Stimulated activated CD4-positive, alpha-beta T cell treated with anti-CD3 and anti-CD28 coated beads, Interleukin-15, amount 100 ng/mL, for 24 hours (primary cell): ENCODE results near the gene IFNAR1.
"Not testable (repeated sequence)": the region's sequence is repeated elsewhere in the genome, so short reads cannot be mapped to it uniquely, and the experiment has no call there.

Experiments used
- DNase-seq: peaks from one replicate; pipeline ENCODE4 v3.0.0-alpha.2; 2020

IFNAR1 gene

DNA sequence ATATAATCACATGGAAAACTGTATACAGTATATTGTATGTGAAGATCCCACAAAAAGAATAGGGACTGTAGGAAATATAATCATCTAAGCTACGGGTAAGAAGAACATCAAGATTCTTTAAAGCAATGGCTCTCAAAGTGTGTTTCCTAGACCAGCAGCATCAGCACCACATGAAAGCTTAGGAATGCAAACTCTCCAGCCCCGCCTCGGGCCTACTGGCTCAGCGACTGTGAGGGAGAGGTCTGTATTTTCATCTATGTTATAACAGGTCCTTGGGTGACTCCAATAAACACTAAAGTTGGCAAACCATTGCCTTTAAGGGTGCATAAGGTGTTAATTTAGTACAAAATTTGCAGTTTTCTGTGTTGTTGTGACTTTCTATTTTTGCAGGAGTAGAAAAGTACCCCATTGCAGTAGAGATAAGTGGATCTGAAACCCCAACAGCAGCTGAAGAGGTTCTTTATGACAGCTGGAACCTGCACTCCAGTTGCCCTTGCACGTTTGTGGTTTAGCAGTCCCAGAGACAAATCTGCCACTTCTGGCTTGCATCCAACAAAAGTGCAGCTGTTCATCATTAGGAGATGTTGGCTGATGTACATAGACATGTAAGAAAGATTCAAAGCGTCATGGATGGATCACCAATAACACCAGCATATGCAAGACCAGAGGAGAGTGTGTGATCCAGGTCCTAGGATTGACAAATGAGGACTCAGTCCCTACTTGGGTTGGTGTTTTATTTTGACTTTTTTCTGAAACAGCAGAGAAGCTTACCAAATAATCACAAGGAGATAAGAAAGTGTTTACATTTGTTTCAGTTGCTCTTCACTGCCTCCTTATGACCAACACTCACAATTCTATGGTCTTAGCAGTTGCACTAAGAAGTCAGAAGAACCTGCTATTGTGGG is 15.9 kb upstream of the IFNAR1 start:
- DNase-seq: no peak

DNA sequence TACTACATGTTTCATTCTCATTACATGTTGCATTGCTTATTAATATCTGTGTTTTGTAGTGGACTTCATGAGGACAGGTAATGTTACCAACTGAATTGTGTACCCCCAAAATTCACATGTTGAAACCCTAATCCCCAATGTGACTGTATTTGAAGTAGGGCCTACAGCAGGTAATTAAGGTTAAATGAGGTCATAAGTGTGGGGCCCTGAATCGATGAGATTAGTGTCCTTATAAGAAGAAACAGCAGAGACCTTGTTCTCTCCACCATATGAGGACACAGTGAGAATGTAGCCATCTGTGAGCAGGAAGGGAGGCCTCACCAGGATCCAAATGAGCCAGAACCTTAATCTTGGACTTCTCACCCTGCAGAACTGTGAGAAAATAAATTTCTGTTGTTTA is 15.0 kb upstream of the IFNAR1 start:
- DNase-seq: no peak

DNA sequence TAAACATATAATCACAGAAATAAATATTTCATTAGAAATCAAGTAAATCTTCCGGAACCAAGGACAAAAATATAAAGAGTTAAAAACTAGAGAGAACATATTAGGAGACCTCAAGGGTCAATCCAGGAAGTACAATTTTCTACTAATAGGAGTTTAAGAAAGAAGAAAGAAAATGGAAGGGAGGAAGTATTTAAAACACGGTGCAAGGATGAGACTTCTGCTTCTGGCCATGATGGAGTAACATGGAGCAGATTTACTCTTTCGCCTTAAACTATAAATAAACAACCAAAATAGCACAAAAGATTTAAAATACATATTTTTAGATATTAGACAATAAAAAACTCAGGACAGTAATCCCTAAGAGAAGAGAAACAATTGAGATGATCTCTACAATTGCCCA is 12.6 kb upstream of the IFNAR1 start:
- no peak for DNase-seq

GRCh38 chr21:33313183-33313582 is 11.6 kb upstream of the IFNAR1 start:
- DNase-seq: no peak

GRCh38 chr21:33313611-33314010 is 11.2 kb upstream of the IFNAR1 start:
- no peak for DNase-seq

GRCh38 chr21:33314111-33314510 is 10.7 kb upstream of the IFNAR1 start:
- no peak for DNase-seq

GRCh38 chr21:33315946-33316710 is 8.6 kb upstream of the IFNAR1 start:
- no peak for DNase-seq

DNA sequence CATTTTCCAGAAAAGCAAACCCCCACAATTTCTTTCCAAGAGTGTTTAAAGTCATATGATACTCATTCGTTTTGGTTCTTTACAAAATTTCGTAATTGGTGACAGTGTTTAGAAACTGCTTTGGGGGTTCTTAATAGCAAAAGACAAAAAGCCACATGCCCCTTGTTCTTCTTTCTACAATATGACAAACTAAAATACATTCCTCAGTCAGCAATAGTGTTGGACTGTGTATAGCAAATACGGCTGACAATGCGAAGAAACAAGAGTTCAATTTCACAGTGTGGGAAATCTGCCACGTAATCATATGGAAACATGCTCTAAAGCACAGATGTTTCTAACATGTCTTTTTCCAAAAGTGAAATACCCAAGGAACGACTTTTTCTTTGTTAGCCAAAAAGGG is 7.6 kb upstream of the IFNAR1 start:
- no peak for DNase-seq

DNA sequence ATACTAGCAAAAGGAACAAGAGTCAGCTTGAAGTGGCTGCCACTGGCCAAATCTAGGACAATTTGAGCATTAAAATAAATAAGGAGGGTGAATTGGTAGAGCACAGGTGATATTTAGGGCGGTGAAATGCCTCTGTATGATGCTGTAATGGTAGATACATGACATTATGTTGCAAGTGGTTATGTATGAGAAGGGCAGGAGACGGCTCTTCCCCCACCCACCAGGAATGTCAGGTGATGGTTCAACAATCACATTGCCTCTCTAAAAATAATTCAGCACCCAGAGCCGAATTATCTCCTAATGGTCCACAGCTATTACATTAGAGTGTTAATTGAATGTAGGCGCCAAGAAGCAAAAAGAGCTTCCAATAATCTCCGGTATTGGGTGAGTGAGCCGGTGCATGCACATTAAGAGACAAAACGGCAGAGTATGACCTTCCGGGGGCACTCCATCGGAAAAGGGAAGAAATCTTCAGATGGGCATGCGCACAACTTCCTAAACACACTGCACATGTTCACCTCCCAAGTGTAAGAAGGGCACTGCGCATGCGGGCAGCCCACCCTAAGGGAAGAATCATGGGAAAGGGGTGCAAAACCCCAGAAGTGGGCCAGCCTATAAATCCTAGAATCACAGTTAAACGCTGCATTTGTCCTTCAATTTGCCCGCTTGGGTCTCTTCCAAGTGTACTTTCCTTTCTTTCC is 6.8 kb upstream of the IFNAR1 start:
- no peak for DNase-seq

DNA sequence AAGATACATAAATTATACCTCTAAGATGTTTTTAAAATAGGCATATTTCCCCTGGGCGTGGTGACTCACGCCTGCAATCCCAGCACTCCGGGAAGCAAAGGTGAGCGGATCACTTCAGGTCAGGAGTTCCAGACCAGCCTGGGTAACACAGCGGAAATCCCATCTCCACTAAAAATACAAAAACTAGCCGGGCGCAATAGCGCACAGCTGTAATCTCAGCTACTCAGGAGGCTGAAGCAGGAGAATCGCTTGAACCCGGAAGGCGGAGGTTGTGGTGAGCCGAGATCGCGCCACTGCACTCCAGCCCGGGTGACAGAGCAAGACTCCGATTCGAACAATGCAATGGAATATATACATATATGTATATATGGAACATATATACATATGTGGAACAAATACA is 3.8 kb upstream of the IFNAR1 start:
- not testable (repeated sequence) for DNase-seq

GRCh38 chr21:33323610-33324009 is 1.2 kb upstream of the IFNAR1 start:
- DNase-seq: not testable (repeated sequence)

GRCh38 chr21:33325222-33326067 is 675 bp downstream of the IFNAR1 start:
- DNase-seq: peak; percentile 77

DNA sequence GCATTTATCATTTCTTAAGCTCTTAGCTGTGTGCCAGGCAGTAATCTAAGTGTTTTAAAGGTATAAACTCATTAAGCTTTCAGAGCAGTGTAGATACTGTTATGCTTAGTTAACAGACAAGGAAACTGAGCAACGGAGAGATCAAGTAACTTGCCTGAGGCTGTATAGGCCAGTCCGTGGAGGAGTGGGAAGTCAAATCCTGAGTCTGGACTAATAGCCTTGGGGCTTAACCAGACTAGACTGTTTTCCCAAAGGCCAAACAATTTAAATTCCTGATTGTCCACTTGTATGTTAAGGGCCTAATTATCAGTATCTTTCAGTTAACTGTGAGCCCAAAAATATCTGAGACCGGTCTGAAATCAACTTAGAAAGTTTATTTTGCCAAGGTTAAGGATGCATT is 2.6 kb downstream of the IFNAR1 start:
- no peak for DNase-seq

DNA sequence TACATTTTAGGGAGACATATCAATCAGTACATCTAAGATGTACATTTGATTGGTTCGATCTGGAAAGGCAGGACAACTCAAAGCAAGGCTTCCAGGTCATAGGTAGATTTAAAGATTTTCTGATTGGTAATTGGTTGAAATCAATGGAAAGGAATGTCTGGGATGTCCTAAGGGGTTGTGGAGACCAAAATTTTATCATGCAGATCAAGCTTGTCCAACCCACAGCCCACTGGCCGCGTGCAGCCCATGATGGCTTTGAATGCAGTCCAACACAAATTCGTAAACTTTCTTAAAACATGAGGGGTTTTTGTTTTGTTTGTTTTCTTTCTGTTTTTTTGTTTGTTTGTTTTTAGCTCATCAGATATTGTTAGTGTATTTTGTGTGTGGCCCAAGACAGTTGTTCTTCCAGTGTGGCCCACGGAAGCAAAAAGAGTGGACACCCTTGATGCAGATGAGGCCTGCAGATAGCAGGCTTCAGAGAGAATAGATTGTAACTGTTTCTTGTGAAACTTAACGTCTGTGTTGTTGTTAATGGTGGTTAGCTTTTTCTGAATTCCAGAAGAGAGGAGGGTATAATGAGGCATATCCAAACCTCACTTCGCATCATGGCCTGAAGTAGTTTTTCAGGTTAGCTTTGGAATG is 3.1 kb downstream of the IFNAR1 start:
- DNase-seq: no peak

DNA sequence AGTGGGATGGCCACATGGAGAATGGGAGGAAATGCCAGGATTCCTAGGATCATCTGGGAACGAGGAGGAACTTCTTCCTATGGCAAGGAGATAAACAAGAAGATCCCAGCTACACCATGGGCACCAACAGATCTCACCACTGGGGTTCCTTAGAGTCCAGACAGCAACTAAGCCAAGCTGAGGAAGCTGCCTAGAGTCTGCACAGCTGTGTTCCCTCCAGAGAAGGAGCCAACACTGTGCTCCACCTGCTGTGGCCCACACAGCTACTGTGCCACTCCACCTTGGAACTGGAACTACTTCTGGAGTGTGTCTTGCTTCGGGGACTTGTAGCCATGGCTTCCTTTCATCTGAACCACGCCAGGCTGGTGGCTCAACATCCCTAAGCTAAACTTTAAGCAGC is 6.0 kb downstream of the IFNAR1 start:
- no peak for DNase-seq

DNA sequence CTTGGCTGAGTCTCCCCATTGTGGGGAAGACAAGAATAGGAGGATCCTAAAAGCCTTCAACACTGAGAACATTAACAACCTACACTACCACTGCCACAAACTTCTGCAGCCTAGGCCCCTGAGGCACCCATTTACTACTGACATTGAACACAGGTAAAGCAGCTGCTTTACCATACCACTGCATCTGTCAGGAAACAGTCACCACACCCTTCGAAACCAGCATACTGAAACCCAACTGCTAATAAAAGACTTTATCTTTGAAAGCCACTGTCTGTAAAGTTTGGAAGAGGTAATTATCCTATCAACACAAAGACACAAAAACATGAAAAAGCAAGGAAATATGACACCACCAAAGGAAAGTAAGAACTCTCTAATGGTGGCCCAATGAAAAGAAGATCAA is 7.4 kb downstream of the IFNAR1 start:
- DNase-seq: no peak

- DNase-seq: no peak
These were observed 9.4 kb downstream of the IFNAR1 start for GRCh38 chr21:33334191-33334590.

DNA sequence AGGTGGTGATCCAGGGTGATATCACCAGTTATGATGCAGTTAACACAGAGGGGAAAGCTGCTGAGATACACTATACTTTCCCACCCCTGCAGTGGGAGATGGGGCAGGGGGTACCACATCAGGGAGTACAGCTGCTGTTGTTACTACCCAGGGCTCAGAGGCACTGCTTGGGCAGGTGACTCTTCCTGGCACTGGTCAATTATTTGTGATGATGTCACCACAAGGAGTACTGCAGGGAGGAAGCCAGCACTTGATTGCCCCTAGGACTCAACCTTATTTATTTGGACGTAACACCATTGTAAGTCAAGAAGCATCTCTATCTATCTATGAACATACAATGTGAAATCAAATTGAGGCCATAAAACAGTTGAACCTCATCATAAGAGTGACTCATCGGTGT is 10.1 kb downstream of the IFNAR1 start:
- DNase-seq: no peak

DNA sequence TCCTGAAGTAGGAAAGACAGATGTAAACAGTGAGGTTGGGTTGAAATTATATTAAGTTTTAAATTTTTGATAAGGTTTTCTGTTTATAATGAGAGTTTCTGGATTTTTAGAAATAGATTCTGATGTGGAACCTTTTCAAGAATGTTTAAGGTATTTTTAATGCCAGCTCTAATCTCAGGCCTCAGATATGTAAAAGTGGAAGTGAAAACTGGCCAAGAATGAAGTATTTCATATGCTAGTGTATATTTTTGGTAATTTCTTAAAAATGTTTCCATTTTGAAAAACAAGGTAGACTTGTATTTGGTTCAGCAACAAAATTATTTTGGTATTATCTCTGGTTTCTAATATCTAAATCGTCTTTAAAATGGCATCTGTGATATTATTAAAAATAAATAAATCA is 14.4 kb downstream of the IFNAR1 start:
- DNase-seq: no peak

DNA sequence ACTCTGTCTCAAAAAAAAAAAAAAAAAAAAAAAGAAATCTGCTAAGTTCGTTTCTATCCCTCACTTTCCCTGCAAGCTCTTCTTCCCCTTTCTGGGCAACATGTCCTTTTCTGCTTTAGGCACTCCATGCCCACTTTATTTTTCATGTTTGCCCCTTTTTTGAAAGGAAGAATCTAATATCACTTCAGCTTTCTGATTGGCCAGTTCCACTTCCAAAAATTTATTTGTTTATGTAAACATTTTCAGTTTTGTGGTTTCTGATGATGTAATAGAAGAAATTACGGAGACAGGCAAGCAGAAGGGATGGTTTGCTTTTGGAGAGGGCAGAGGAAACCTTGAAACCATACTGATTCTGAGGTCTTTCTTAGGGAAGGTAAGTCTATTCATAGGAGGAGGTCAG is 15.1 kb downstream of the IFNAR1 start:
- no peak for DNase-seq

GRCh38 chr21:33345751-33346238 is 21.0 kb downstream of the IFNAR1 start:
- no peak for DNase-seq

GRCh38 chr21:33348706-33349105 is 23.9 kb downstream of the IFNAR1 start:
- no peak for DNase-seq
